ENCODE measurements around the gene ATRX.
"Not testable (repeated sequence)": the region's sequence is repeated elsewhere in the genome, so short reads cannot be mapped to it uniquely, and the experiment has no call there.

The ATRX gene

GRCh38 chrX:77785486-77786364, at the start of gene ATRX:
Gene ATRX (minus strand): TSS chrX:77786216. CDS start chrX:77786001, 215 bp downstream.
- Histone ChIP-seq H4K20me1 (ENCODE audit: insufficient read depth, low read length, poor library complexity, severe bottlenecking) (peaks cover 40% of the 10 kb centered on the region), H3K4me3 (ENCODE audit: low read length, poor library complexity, severe bottlenecking) (peak within 1 kb of the TSS; percentile 91), H3K9ac (ENCODE audit: low read depth, low read length, poor library complexity, severe bottlenecking) (peak within 1 kb of the TSS; percentile 94), H3K9me2 (replicated peaks; ENCODE audit: low read depth, low read length) (no peaks in the 10 kb centered on the region), H3K79me2 (ENCODE audit: insufficient read depth, low read length) (peaks cover 63% of the 10 kb centered on the region), H3K4me1 (ENCODE audit: insufficient read depth, low read length, poor library complexity, severe bottlenecking) (peaks cover 20% of the 10 kb centered on the region), H3K27me3 (ENCODE audit: insufficient read depth, low read length, poor library complexity, severe bottlenecking) (no peaks in the 10 kb centered on the region), H3K9me3 (ENCODE audit: insufficient read depth, low read depth, low read length) (no peaks in the 10 kb centered on the region), H3K36me3 (ENCODE audit: insufficient read depth, low read length) (no peaks in the 10 kb centered on the region), H3K4me2 (ENCODE audit: low read depth, low read length, poor library complexity, severe bottlenecking) (peak within 1 kb of the TSS; percentile 92), H3F3A (ENCODE audit: low read depth) (no peaks in the 10 kb centered on the region), H2AFZ (ENCODE audit: low read length) (peak within 1 kb of the TSS; percentile 95)
- TF ChIP-seq CTCF (conservative IDR thresholded peaks at IDR 0.05; ENCODE audit: low read length) (no peak), EZH2phosphoT487 (IDR thresholded peaks at IDR 0.05; ENCODE audit: borderline replicate concordance) (no peak)

DNA sequence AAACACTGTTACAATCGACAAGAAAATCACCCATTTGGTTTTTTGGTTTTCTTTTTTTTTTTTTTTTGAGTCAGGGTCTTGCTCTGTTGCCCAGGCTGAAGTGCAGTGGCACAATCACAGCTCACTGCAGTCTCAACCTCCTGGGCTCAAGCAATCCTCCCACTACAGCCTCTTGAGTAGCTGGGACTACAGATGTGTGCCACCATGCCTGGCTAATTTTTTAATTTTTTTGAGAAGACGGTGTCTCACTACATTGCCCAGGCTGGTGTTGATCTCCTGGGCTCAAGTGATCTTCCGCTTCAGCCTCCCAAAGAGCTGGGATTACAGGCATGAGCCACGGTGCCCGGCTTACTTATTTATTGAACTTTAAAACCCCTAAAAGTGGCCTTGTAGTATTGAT, 45.5 kb upstream of the ATRX start:
- H3K36me3 ChIP-seq (ENCODE audit: insufficient read depth, low read length); H3K4me1 ChIP-seq (ENCODE audit: insufficient read depth, low read length, poor library complexity, severe bottlenecking); H3K9me2 ChIP-seq (replicated peaks; ENCODE audit: low read depth, low read length); H3K79me2 ChIP-seq (ENCODE audit: insufficient read depth, low read length); H3K4me2 ChIP-seq (ENCODE audit: low read depth, low read length, poor library complexity, severe bottlenecking); H3F3A ChIP-seq (ENCODE audit: low read depth); H3K27me3 ChIP-seq (ENCODE audit: insufficient read depth, low read length, poor library complexity, severe bottlenecking); H4K20me1 ChIP-seq (ENCODE audit: insufficient read depth, low read length, poor library complexity, severe bottlenecking); H3K4me3 ChIP-seq (ENCODE audit: low read length, poor library complexity, severe bottlenecking); H3K9me3 ChIP-seq (ENCODE audit: insufficient read depth, low read depth, low read length); H3K9ac ChIP-seq (ENCODE audit: low read depth, low read length, poor library complexity, severe bottlenecking); H2AFZ ChIP-seq (ENCODE audit: low read length): not testable (repeated sequence)

DNA sequence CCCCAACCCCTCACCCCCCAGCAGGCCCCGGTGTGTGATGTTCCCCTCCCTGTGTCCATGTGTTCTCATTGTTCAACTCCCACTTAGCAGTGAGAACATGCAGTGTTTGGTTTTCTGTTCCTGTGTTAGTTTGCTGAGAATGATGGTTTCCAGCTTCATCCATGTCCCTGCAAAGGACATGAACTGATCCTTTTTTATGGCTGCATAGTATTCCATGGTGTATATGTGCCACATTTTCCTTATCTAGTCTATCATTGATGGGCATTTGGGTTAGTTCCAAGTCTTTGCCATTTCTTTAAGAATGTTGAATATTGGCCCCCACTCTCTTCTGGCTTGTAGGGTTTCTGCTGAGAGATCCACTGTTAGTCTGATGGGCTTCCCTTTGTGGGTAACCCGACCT, 36.0 kb upstream of the ATRX start:
- not testable (repeated sequence) for H3K4me2 ChIP-seq (ENCODE audit: low read depth, low read length, poor library complexity, severe bottlenecking); H3K4me1 ChIP-seq (ENCODE audit: insufficient read depth, low read length, poor library complexity, severe bottlenecking); H3K9me2 ChIP-seq (replicated peaks; ENCODE audit: low read depth, low read length); H3K9ac ChIP-seq (ENCODE audit: low read depth, low read length, poor library complexity, severe bottlenecking); H3K9me3 ChIP-seq (ENCODE audit: insufficient read depth, low read depth, low read length); H2AFZ ChIP-seq (ENCODE audit: low read length); H3K4me3 ChIP-seq (ENCODE audit: low read length, poor library complexity, severe bottlenecking); H3K79me2 ChIP-seq (ENCODE audit: insufficient read depth, low read length); H4K20me1 ChIP-seq (ENCODE audit: insufficient read depth, low read length, poor library complexity, severe bottlenecking); H3K27me3 ChIP-seq (ENCODE audit: insufficient read depth, low read length, poor library complexity, severe bottlenecking); H3K36me3 ChIP-seq (ENCODE audit: insufficient read depth, low read length); H3F3A ChIP-seq (ENCODE audit: low read depth)

DNA sequence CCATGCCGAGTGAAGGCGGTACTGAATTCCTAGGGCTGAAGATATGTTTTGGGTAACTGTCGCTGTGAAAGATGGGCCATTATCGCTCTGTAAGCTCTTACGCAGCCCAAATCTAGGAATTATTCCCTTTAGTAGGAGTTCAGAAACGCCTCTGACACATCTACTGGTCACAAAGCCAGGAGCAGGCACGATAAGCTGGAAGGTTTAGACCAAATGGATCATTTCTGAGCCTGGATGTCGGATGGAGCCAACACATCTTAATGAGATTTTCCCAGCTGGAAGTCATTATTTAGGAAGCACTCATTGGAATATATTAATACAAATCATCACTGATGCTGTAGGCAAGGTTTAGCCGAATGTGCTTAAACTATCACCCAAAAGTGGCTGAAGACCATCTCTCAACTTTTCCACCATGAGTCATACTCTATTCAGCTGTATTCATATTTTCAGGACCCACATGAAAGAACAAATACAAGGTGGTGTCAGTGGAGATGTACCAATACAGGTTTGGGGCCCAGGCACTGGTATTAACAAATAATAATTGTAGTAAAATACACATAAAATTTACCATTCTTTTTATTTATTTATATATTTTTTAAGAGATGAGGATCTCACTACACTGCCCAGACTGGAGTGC, 34.2 kb upstream of the ATRX start:
- Histone ChIP-seq H3K4me3 (ENCODE audit: low read length, poor library complexity, severe bottlenecking) (no peak overlapping the region), H3K36me3 (ENCODE audit: insufficient read depth, low read length) (no peaks in the 10 kb centered on the region), H4K20me1 (ENCODE audit: insufficient read depth, low read length, poor library complexity, severe bottlenecking) (no peaks in the 10 kb centered on the region), H2AFZ (ENCODE audit: low read length) (no peak overlapping the region), H3K79me2 (ENCODE audit: insufficient read depth, low read length) (no peaks in the 10 kb centered on the region), H3K27me3 (ENCODE audit: insufficient read depth, low read length, poor library complexity, severe bottlenecking) (no peaks in the 10 kb centered on the region), H3F3A (ENCODE audit: low read depth) (no peaks in the 10 kb centered on the region), H3K9me2 (replicated peaks; ENCODE audit: low read depth, low read length) (no peaks in the 10 kb centered on the region), H3K4me1 (ENCODE audit: insufficient read depth, low read length, poor library complexity, severe bottlenecking) (no peaks in the 10 kb centered on the region), H3K9me3 (ENCODE audit: insufficient read depth, low read depth, low read length) (no peaks in the 10 kb centered on the region), H3K4me2 (ENCODE audit: low read depth, low read length, poor library complexity, severe bottlenecking) (no peak overlapping the region), H3K9ac (ENCODE audit: low read depth, low read length, poor library complexity, severe bottlenecking) (no peak overlapping the region)
- TF ChIP-seq EZH2phosphoT487 (IDR thresholded peaks at IDR 0.05; ENCODE audit: borderline replicate concordance) (no peak), CTCF (conservative IDR thresholded peaks at IDR 0.05; ENCODE audit: low read length) (no peak)

Measured in Loucy (cell line).